Transverse colon (tissue), 4 donors: ENCODE data around the gene SEZ6L2.

Experiments
- CTCF ChIP-seq, 5 experiments: fragments of 200-600 bp in 3 of 5; fragments of 450-650 bp in 2 of 5; sonication (generic) in 3 of 5; IDR thresholded peaks; 1 replicate in 2 of 5; 2 replicates in 3 of 5; pipeline ENCODE4 v1.5.1; 2016 to 2017; ENCODE audit warnings: antibody characterized with exemption in 5 of 5, inconsistent platforms in 3 of 5, mild to moderate bottlenecking in 2 of 5, moderate library complexity in 1 of 5
- EP300 ChIP-seq: sonication (generic); formaldehyde crosslinking; IDR thresholded peaks from one replicate; pipeline ENCODE4 v1.6.1; 2017; ENCODE audit warnings: antibody characterized with exemption, low read depth
- POLR2A ChIP-seq: fragments of 450-650 bp; IDR thresholded peaks from one replicate; pipeline ENCODE4 v1.6.1; 2016; ENCODE audit warnings: antibody characterized with exemption, mild to moderate bottlenecking, moderate library complexity
- POLR2AphosphoS5 ChIP-seq, 3 donors: sonication (generic); formaldehyde crosslinking; IDR thresholded peaks; one replicate each; pipeline ENCODE4 v1.6.1; 2016; ENCODE audit warnings: antibody characterized with exemption in 3 of 3

- TF ChIP-seq CTCF (IDR thresholded peaks at IDR 0.05) (no peak), POLR2AphosphoS5 (IDR thresholded peaks at IDR 0.05) (no peak), POLR2A (no peak), EP300 (no peak)
Observed at GRCh38 chr16:29854520-29855100, 44.7 kb downstream of the SEZ6L2 start.
